ENCODE data around the gene OBP2A. TPM values are rescaled to one million over a fixed set of nuclear protein-coding genes. Genes with fewer than 3 reads are reported as not detected.

The OBP2A gene
- total RNA-seq, 2 experiments from 2014 or later, result not detected

GRCh38 chr9:135587658-135588057, 41.7 kb downstream of the OBP2A start:
- POLR2A ChIA-PET, result no interaction called here
- DNase-seq, result no peak
- CTCF ChIA-PET, result no interaction called here
- H3K4me3 Mint-ChIP-seq, result no peak overlapping the region
- no peak overlapping the region for H3K27ac Mint-ChIP-seq
- intact Hi-C loops (cut with micrococcal nuclease), result no loop called here
- ATAC-seq, result no peak
- no peak for TF ChIP-seq CTCF (IDR thresholded peaks at IDR 0.05)
- H3K36me3 Mint-ChIP-seq (ENCODE audit: low read depth), result no peaks in the 10 kb centered on the region
- H3K27me3 Mint-ChIP-seq, result peaks cover 3% of the 10 kb centered on the region
- H3K4me1 Mint-ChIP-seq (ENCODE audit: low read depth), result no peaks in the 10 kb centered on the region
- no peaks in the 10 kb centered on the region for H3K9me3 Mint-ChIP-seq

GRCh38 chr9:135588371-135588770, 42.4 kb downstream of the OBP2A start:
- no peaks in the 10 kb centered on the region for H3K9me3 Mint-ChIP-seq
- H3K27me3 Mint-ChIP-seq, result peaks cover 4% of the 10 kb centered on the region
- no peak for ATAC-seq
- CTCF ChIA-PET, result no interaction called here
- TF ChIP-seq CTCF (IDR thresholded peaks at IDR 0.05), result no peak
- no peak overlapping the region for H3K4me3 Mint-ChIP-seq
- H3K4me1 Mint-ChIP-seq (ENCODE audit: low read depth), result no peaks in the 10 kb centered on the region
- intact Hi-C loops (cut with micrococcal nuclease), result no loop called here
- H3K36me3 Mint-ChIP-seq (ENCODE audit: low read depth), result no peaks in the 10 kb centered on the region
- no peak for DNase-seq
- no peak overlapping the region for H3K27ac Mint-ChIP-seq
- POLR2A ChIA-PET, result no interaction called here

- intact Hi-C loops (cut with micrococcal nuclease), result no loop called here
- DNase-seq (no peak), ATAC-seq (no peak)
- ChIA-PET CTCF (interaction anchor here (0.9 kb wide), 1 partner anchor 12 kb away, joined by 3 read pairs; no protein-coding TSS in a partner anchor), POLR2A (no interaction called here)
- no peak overlapping the region for H3K4me3 Mint-ChIP-seq
- no peak for TF ChIP-seq CTCF (IDR thresholded peaks at IDR 0.05)
- H3K27ac Mint-ChIP-seq, result no peak overlapping the region
- H3K9me3 Mint-ChIP-seq, result no peaks in the 10 kb centered on the region
- no peaks in the 10 kb centered on the region for H3K36me3 Mint-ChIP-seq (ENCODE audit: low read depth)
- H3K27me3 Mint-ChIP-seq, result peaks cover 4% of the 10 kb centered on the region
- H3K4me1 Mint-ChIP-seq (ENCODE audit: low read depth), result no peaks in the 10 kb centered on the region
Observed at GRCh38 chr9:135588886-135589595, 43.1 kb downstream of the OBP2A start.

GRCh38 chr9:135589596-135590485, 43.9 kb downstream of the OBP2A start:
- no peaks in the 10 kb centered on the region for H3K4me1 Mint-ChIP-seq (ENCODE audit: low read depth)
- no peak overlapping the region for H3K4me3 Mint-ChIP-seq
- intact Hi-C loops (cut with micrococcal nuclease), result no loop called here
- H3K27ac Mint-ChIP-seq, result no peak overlapping the region
- no peak for DNase-seq
- peaks cover 4% of the 10 kb centered on the region for H3K27me3 Mint-ChIP-seq
- H3K36me3 Mint-ChIP-seq (ENCODE audit: low read depth), result no peaks in the 10 kb centered on the region
- CTCF ChIA-PET, result interaction anchor here (0.9 kb wide), 1 partner anchor 11 kb away, joined by 3 read pairs; no protein-coding TSS in a partner anchor
- ATAC-seq, result no peak
- no peaks in the 10 kb centered on the region for H3K9me3 Mint-ChIP-seq
- POLR2A ChIA-PET, result no interaction called here
- no peak for TF ChIP-seq CTCF (IDR thresholded peaks at IDR 0.05)

Data from activated CD8-positive, alpha-beta T cell treated with anti-CD3 and anti-CD28 coated beads for 36 hours (primary cell).